Thymus (tissue), 11 donors: ENCODE results near the gene HSFX4. TPM values are rescaled to one million over a fixed set of nuclear protein-coding genes. Genes with fewer than 3 reads are reported as not detected.
"Not testable (repeated sequence)": the region's sequence is repeated elsewhere in the genome, so short reads cannot be mapped to it uniquely, and the experiment has no call there.

ENCODE experiments used
- DNase-seq, 9 donors: peaks; one replicate each; pipeline ENCODE4 v3.0.0-alpha.2; 2013; ENCODE audit warnings: low spot score in 9 of 9, low read depth in 6 of 9, missing footprints in 1 of 9
- H3K27ac ChIP-seq, 2 donors: one replicate each; pipeline ENCODE4 v1.5.1; 2013; ENCODE audit warnings: control low read depth in 1 of 2, low read depth in 1 of 2, low read length in 1 of 2, mild to moderate bottlenecking in 1 of 2, moderate library complexity in 1 of 2
- H3K27me3 ChIP-seq, 2 donors: one replicate each; pipeline ENCODE4 v1.5.1; 2013; ENCODE audit warnings: low read length in 1 of 2; ENCODE audit not compliant: control insufficient read depth in 2 of 2, insufficient read depth in 1 of 2
- H3K36me3 ChIP-seq, 2 donors: one replicate each; pipeline ENCODE4 v1.5.1; 2013; ENCODE audit warnings: low read length in 1 of 2, mild to moderate bottlenecking in 1 of 2, moderate library complexity in 1 of 2; ENCODE audit not compliant: control insufficient read depth in 2 of 2, insufficient read depth in 2 of 2
- H3K4me1 ChIP-seq, 2 donors: one replicate each; pipeline ENCODE4 v1.5.1; 2013; ENCODE audit warnings: low read length in 2 of 2; ENCODE audit not compliant: control insufficient read depth in 2 of 2, insufficient read depth in 2 of 2
- H3K4me3 ChIP-seq, 2 donors: one replicate each; pipeline ENCODE4 v1.5.1; 2013; ENCODE audit warnings: low read length in 2 of 2, control low read depth in 1 of 2, mild to moderate bottlenecking in 1 of 2
- H3K9me3 ChIP-seq, 2 donors: one replicate each; pipeline ENCODE4 v1.5.1; 2013; ENCODE audit warnings: low read length in 1 of 2, mild to moderate bottlenecking in 1 of 2; ENCODE audit not compliant: control insufficient read depth in 2 of 2, insufficient read depth in 1 of 2
- WGBS: extraction: QIAGEN DNeasy Blood & Tissue Kit; methylation state at CpG from one replicate; pipeline ENCODE4 v1.1.7; 2013; 5-methylcytosine and 5-hydroxymethylcytosine counted together
- polyA plus RNA-seq: library from polyadenylated mRNA; stranded (reverse); fragments of 200-250 nt; gene quantifications from one replicate; pipeline ENCODE4 v1.2.3, GENCODE V29; 2013
- total RNA-seq: library from RNA; stranded (reverse); fragments of 120-200 nt; gene quantifications from one replicate; pipeline ENCODE4 v1.2.4, GENCODE V29; 2013
- donor health status: healthy.

HSFX4 gene
- total and polyA plus RNA-seq, 2 donors, result 0.28 to 1.5 TPM

GRCh38 chrX:149910178-149910695 is 19.1 kb upstream of the HSFX4 start:
- no peaks in the 10 kb centered on the region for H3K4me1 ChIP-seq
- no peaks in the 10 kb centered on the region for H3K9me3 ChIP-seq
- H3K27ac ChIP-seq, result no peak overlapping the region
- no peak overlapping the region for H3K4me3 ChIP-seq
- H3K36me3 ChIP-seq, result no peaks in the 10 kb centered on the region
- H3K27me3 ChIP-seq, result no peaks in the 10 kb centered on the region
- WGBS, result 99% methylated on average over 9 of the region's 9 CpGs
- DNase-seq, result peak in 3 of 9 donors; percentile 23 to 48 (median 25)

- DNase-seq, result peak in 1 of 9 donors; percentile 30
- Histone ChIP-seq H3K27me3 (no peaks in the 10 kb centered on the region), H3K9me3 (no peaks in the 10 kb centered on the region), H3K27ac (no peak overlapping the region), H3K4me3 (no peak overlapping the region), H3K36me3 (no peaks in the 10 kb centered on the region), H3K4me1 (no peaks in the 10 kb centered on the region)
- WGBS, result 88% methylated on average over 3 of the region's 3 CpGs
Measured at GRCh38 chrX:149916745-149917392, 12.5 kb upstream of the HSFX4 start.

- not testable (repeated sequence) for H3K27me3 ChIP-seq, H3K4me3 ChIP-seq, H3K4me1 ChIP-seq, DNase-seq, H3K27ac ChIP-seq, H3K9me3 ChIP-seq, H3K36me3 ChIP-seq
- no CpG with 5 or more reads among the region's 4 CpGs for WGBS
Measured at GRCh38 chrX:149923836-149924235, 5.5 kb upstream of the HSFX4 start.

GRCh38 chrX:149924434-149924833 is 4.9 kb upstream of the HSFX4 start:
- H3K27me3 ChIP-seq, H3K4me1 ChIP-seq, H3K27ac ChIP-seq, H3K9me3 ChIP-seq, H3K36me3 ChIP-seq, H3K4me3 ChIP-seq, DNase-seq: not testable (repeated sequence)
- no CpG with 5 or more reads among the region's 5 CpGs for WGBS

- not testable (repeated sequence) for H3K4me3 ChIP-seq, H3K36me3 ChIP-seq, H3K27me3 ChIP-seq, DNase-seq, H3K9me3 ChIP-seq, H3K27ac ChIP-seq, H3K4me1 ChIP-seq
- WGBS, result 88% methylated on average over 1 of the region's 8 CpGs
Measured at GRCh38 chrX:149927245-149927963, 2.0 kb upstream of the HSFX4 start.

- H3K4me1 ChIP-seq, H3K36me3 ChIP-seq, H3K4me3 ChIP-seq, DNase-seq, H3K27ac ChIP-seq, H3K9me3 ChIP-seq, H3K27me3 ChIP-seq: not testable (repeated sequence)
- no CpG with 5 or more reads among the region's 1 CpG for WGBS
Measured at GRCh38 chrX:149927964-149928258, 1.5 kb upstream of the HSFX4 start.

- DNase-seq, H3K27ac ChIP-seq, H3K4me1 ChIP-seq, H3K4me3 ChIP-seq, H3K9me3 ChIP-seq, H3K36me3 ChIP-seq, H3K27me3 ChIP-seq: not testable (repeated sequence)
- WGBS, result 92% methylated on average over 1 of the region's 1 CpG
Measured at GRCh38 chrX:149928635-149929034, 738 bp upstream of the HSFX4 start.

GRCh38 chrX:149931355-149931754 is 2.0 kb downstream of the HSFX4 start:
- not testable (repeated sequence) for H3K4me3 ChIP-seq, H3K9me3 ChIP-seq, H3K27ac ChIP-seq, DNase-seq, H3K27me3 ChIP-seq, H3K4me1 ChIP-seq, H3K36me3 ChIP-seq
- 93% methylated on average over 2 of the region's 4 CpGs for WGBS

- H3K36me3 ChIP-seq, H3K27ac ChIP-seq, DNase-seq, H3K27me3 ChIP-seq, H3K9me3 ChIP-seq, H3K4me3 ChIP-seq, H3K4me1 ChIP-seq: not testable (repeated sequence)
- WGBS, result 94% methylated on average over 2 of the region's 2 CpGs
Measured at GRCh38 chrX:149932150-149932549, 2.8 kb downstream of the HSFX4 start.
